WTC11 (cell line): ENCODE results near the gene DCBLD2.

Source experiments
- CBFB ChIP-seq: sonication (generic); formaldehyde crosslinking; IDR thresholded peaks from 2 replicates; pipeline ENCODE4 v1.8.1; 2022; ENCODE audit warnings: mild to moderate bottlenecking, low read depth, missing genetic modification reagents
- CTCF ChIP-seq: fragments of 200-600 bp; IDR thresholded peaks from 2 replicates; pipeline ENCODE4 v1.8.0; 2022; ENCODE audit warnings: antibody characterized with exemption
- GRHL2 ChIP-seq: fragments of 250-450 bp; sonication (Bioruptor Pico); IDR thresholded peaks from 2 replicates; pipeline ENCODE4 v1.8.0; 2022; ENCODE audit warnings: mild to moderate bottlenecking, moderate library complexity; ENCODE audit not compliant: insufficient replicate concordance, severe bottlenecking
- JUN ChIP-seq: sonication (generic); formaldehyde crosslinking; IDR thresholded peaks from 2 replicates; pipeline ENCODE4 v1.8.0; 2023; ENCODE audit warnings: mild to moderate bottlenecking, missing genetic modification reagents
- SP1 ChIP-seq: sonication (generic); formaldehyde crosslinking; conservative IDR thresholded peaks from 2 replicates; pipeline ENCODE4 v1.8.1; 2022; ENCODE audit warnings: missing genetic modification reagents
- TCF7 ChIP-seq: sonication (generic); formaldehyde crosslinking; IDR thresholded peaks from 2 replicates; pipeline ENCODE4 v1.8.0; 2022; ENCODE audit warnings: mild to moderate bottlenecking, low read depth, missing genetic modification reagents, moderate library complexity
- TF ChIP-seq, protein P1 (sequence below): sonication (generic); formaldehyde crosslinking; IDR thresholded peaks from 2 replicates; pipeline ENCODE4 v1.8.1; 2022; ENCODE audit warnings: mild to moderate bottlenecking, missing genetic modification reagents, moderate library complexity, borderline replicate concordance
- TF ChIP-seq, protein P2 (sequence below): sonication (generic); formaldehyde crosslinking; IDR thresholded peaks from 2 replicates; pipeline ENCODE4 v1.8.0; 2022; ENCODE audit warnings: missing genetic modification reagents

- TF ChIP-seq, protein P1, sequence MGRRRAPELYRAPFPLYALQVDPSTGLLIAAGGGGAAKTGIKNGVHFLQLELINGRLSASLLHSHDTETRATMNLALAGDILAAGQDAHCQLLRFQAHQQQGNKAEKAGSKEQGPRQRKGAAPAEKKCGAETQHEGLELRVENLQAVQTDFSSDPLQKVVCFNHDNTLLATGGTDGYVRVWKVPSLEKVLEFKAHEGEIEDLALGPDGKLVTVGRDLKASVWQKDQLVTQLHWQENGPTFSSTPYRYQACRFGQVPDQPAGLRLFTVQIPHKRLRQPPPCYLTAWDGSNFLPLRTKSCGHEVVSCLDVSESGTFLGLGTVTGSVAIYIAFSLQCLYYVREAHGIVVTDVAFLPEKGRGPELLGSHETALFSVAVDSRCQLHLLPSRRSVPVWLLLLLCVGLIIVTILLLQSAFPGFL (CRISPR knock-in tag) = no peak
- TF ChIP-seq CTCF = no peak
- TF ChIP-seq JUN (CRISPR knock-in tag) = no peak
- TF ChIP-seq, protein P2, sequence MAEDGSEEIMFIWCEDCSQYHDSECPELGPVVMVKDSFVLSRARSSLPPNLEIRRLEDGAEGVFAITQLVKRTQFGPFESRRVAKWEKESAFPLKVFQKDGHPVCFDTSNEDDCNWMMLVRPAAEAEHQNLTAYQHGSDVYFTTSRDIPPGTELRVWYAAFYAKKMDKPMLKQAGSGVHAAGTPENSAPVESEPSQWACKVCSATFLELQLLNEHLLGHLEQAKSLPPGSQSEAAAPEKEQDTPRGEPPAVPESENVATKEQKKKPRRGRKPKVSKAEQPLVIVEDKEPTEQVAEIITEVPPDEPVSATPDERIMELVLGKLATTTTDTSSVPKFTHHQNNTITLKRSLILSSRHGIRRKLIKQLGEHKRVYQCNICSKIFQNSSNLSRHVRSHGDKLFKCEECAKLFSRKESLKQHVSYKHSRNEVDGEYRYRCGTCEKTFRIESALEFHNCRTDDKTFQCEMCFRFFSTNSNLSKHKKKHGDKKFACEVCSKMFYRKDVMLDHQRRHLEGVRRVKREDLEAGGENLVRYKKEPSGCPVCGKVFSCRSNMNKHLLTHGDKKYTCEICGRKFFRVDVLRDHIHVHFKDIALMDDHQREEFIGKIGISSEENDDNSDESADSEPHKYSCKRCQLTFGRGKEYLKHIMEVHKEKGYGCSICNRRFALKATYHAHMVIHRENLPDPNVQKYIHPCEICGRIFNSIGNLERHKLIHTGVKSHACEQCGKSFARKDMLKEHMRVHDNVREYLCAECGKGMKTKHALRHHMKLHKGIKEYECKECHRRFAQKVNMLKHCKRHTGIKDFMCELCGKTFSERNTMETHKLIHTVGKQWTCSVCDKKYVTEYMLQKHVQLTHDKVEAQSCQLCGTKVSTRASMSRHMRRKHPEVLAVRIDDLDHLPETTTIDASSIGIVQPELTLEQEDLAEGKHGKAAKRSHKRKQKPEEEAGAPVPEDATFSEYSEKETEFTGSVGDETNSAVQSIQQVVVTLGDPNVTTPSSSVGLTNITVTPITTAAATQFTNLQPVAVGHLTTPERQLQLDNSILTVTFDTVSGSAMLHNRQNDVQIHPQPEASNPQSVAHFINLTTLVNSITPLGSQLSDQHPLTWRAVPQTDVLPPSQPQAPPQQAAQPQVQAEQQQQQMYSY = no peak
- no peak for TF ChIP-seq TCF7 (CRISPR knock-in tag)
- no peak for TF ChIP-seq GRHL2 (CRISPR knock-in tag)
- TF ChIP-seq SP1 = no peak
- no peak for TF ChIP-seq CBFB (CRISPR knock-in tag)
Measured at GRCh38 chr3:98848108-98848507, 53.4 kb downstream of the DCBLD2 start.
